Suppressor macrophage (primary cell): ENCODE measurements around the gene PROM1.

ENCODE experiments used
- DNase-seq, 4 experiments: peaks; one replicate each; pipeline ENCODE4 v3.0.0-alpha.2; 2020 to 2022

PROM1 gene

GRCh38 chr4:16026160-16026761 lies 57.6 kb downstream of the PROM1 start:
- DNase-seq: peak; percentile 68 to 86 (median 73)

- DNase-seq: no peak
Measured at GRCh38 chr4:16025268-16025667, 58.6 kb downstream of the PROM1 start.

- DNase-seq: no peak
Measured at GRCh38 chr4:16023776-16024408, 59.9 kb downstream of the PROM1 start.

GRCh38 chr4:16021804-16022560 lies 61.8 kb downstream of the PROM1 start:
- DNase-seq: no peak

- DNase-seq: no peak
Measured at GRCh38 chr4:16019649-16020048, 64.2 kb downstream of the PROM1 start.

- no peak for DNase-seq
Measured at GRCh38 chr4:16018841-16019240, 65.0 kb downstream of the PROM1 start.

- no peak for DNase-seq
Measured at GRCh38 chr4:16018061-16018676, 65.7 kb downstream of the PROM1 start.

GRCh38 chr4:16016536-16016935 lies 67.3 kb downstream of the PROM1 start:
- DNase-seq: no peak

- DNase-seq: no peak
Measured at GRCh38 chr4:16011173-16011572, 72.7 kb downstream of the PROM1 start.

- DNase-seq: no peak
Measured at GRCh38 chr4:16009153-16009552, 74.7 kb downstream of the PROM1 start.

GRCh38 chr4:16007471-16008095 lies 76.2 kb downstream of the PROM1 start:
- no peak for DNase-seq

GRCh38 chr4:16006771-16007446 lies 76.9 kb downstream of the PROM1 start:
- DNase-seq: no peak

GRCh38 chr4:16005676-16006075 lies 78.1 kb downstream of the PROM1 start:
- DNase-seq: no peak

GRCh38 chr4:16001484-16001858 lies 82.4 kb downstream of the PROM1 start:
- peak; percentile 86 to 94 (median 91) for DNase-seq

GRCh38 chr4:16000708-16001483 lies 82.9 kb downstream of the PROM1 start:
- DNase-seq: no peak

- no peak for DNase-seq
Measured at GRCh38 chr4:15996773-15997172, 87.0 kb downstream of the PROM1 start.

- DNase-seq: no peak
Measured at GRCh38 chr4:15995826-15996225, 88.0 kb downstream of the PROM1 start.

GRCh38 chr4:15992167-15992485 lies 91.7 kb downstream of the PROM1 start:
- DNase-seq: peak in 2 of 4 experiments; percentile 34 to 39

- no peak for DNase-seq
Measured at GRCh38 chr4:15990570-15991285, 93.1 kb downstream of the PROM1 start.

GRCh38 chr4:15989424-15989823 lies 94.4 kb downstream of the PROM1 start:
- DNase-seq: no peak

- no peak for DNase-seq
Measured at GRCh38 chr4:15988222-15988621, 95.6 kb downstream of the PROM1 start.
